WERI-Rb-1 (cell line): ENCODE measurements around the gene PPFIBP2.

ENCODE experiments used
- DNase-seq: peaks from one replicate; pipeline ENCODE4 v3.0.0-alpha.2; 2020
- H3K27ac ChIP-seq: fragments of 250-450 bp; sonication (Bioruptor Pico); 2 replicates; pipeline ENCODE4 v1.5.1; 2020; ENCODE audit warnings: mild to moderate bottlenecking, moderate library complexity
- H3K27me3 ChIP-seq: fragments of 250-450 bp; sonication (Bioruptor Pico); 2 replicates; pipeline ENCODE4 v1.5.1; 2021; ENCODE audit warnings: mild to moderate bottlenecking, low read depth, moderate library complexity; ENCODE audit not compliant: insufficient read depth, severe bottlenecking
- H3K36me3 ChIP-seq: fragments of 250-450 bp; sonication (Bioruptor Pico); 2 replicates; pipeline ENCODE4 v1.5.1; 2020; ENCODE audit warnings: mild to moderate bottlenecking, moderate library complexity
- H3K4me3 ChIP-seq: 2 replicates; pipeline ENCODE4 v1.5.1; 2011; ENCODE audit warnings: low read depth, mild to moderate bottlenecking, control low read depth, low read length
- H3K9me3 ChIP-seq: fragments of 250-450 bp; sonication (Bioruptor Pico); 2 replicates; pipeline ENCODE4 v1.5.1; 2021; ENCODE audit warnings: mild to moderate bottlenecking, moderate library complexity; ENCODE audit not compliant: severe bottlenecking
- TF ChIP-seq, protein P1 (sequence below): IDR thresholded peaks from 2 replicates; pipeline ENCODE4 v1.5.1; 2011; ENCODE audit warnings: low read depth, mild to moderate bottlenecking, control low read depth, inconsistent platforms, low read length

Gene PPFIBP2

GRCh38 chr11:7523416-7524210 is 9.8 kb downstream of the PPFIBP2 start:
- Histone ChIP-seq H3K36me3 (no peaks in the 10 kb centered on the region; the same call in 1 of the 2 replicates), H3K4me3 (no peak overlapping the region), H3K9me3 (no peaks in the 10 kb centered on the region), H3K27me3 (no peaks in the 10 kb centered on the region), H3K27ac (no peak overlapping the region)
- TF ChIP-seq, protein P1, sequence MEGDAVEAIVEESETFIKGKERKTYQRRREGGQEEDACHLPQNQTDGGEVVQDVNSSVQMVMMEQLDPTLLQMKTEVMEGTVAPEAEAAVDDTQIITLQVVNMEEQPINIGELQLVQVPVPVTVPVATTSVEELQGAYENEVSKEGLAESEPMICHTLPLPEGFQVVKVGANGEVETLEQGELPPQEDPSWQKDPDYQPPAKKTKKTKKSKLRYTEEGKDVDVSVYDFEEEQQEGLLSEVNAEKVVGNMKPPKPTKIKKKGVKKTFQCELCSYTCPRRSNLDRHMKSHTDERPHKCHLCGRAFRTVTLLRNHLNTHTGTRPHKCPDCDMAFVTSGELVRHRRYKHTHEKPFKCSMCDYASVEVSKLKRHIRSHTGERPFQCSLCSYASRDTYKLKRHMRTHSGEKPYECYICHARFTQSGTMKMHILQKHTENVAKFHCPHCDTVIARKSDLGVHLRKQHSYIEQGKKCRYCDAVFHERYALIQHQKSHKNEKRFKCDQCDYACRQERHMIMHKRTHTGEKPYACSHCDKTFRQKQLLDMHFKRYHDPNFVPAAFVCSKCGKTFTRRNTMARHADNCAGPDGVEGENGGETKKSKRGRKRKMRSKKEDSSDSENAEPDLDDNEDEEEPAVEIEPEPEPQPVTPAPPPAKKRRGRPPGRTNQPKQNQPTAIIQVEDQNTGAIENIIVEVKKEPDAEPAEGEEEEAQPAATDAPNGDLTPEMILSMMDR = no peak
- DNase-seq = no peak

- Histone ChIP-seq H3K9me3 (no peaks in the 10 kb centered on the region), H3K4me3 (no peak overlapping the region), H3K27ac (no peak overlapping the region), H3K27me3 (no peaks in the 10 kb centered on the region), H3K36me3 (no peaks in the 10 kb centered on the region; the same call in 1 of the 2 replicates)
- DNase-seq = no peak
- TF ChIP-seq, protein P1 = no peak
Measured at GRCh38 chr11:7524462-7525235, 10.8 kb downstream of the PPFIBP2 start.

GRCh38 chr11:7525424-7525823 is 11.6 kb downstream of the PPFIBP2 start:
- Histone ChIP-seq H3K4me3 (no peak overlapping the region), H3K36me3 (no peaks in the 10 kb centered on the region; the same call in 1 of the 2 replicates), H3K27me3 (no peaks in the 10 kb centered on the region), H3K9me3 (no peaks in the 10 kb centered on the region), H3K27ac (no peak overlapping the region)
- no peak for DNase-seq
- TF ChIP-seq, protein P1 = no peak

- Histone ChIP-seq H3K4me3 (no peak overlapping the region), H3K9me3 (no peaks in the 10 kb centered on the region), H3K27me3 (no peaks in the 10 kb centered on the region), H3K36me3 (no peaks in the 10 kb centered on the region), H3K27ac (no peak overlapping the region)
- no peak for DNase-seq
- TF ChIP-seq, protein P1 = no peak
Measured at GRCh38 chr11:7527029-7527428, 13.2 kb downstream of the PPFIBP2 start.

GRCh38 chr11:7528514-7529049 is 14.8 kb downstream of the PPFIBP2 start:
- no peak for DNase-seq
- no peak overlapping the region for H3K27ac ChIP-seq
- no peaks in the 10 kb centered on the region for H3K9me3 ChIP-seq
- no peak overlapping the region for H3K4me3 ChIP-seq
- no peaks in the 10 kb centered on the region for H3K36me3 ChIP-seq
- H3K27me3 ChIP-seq = no peaks in the 10 kb centered on the region
- TF ChIP-seq, protein P1 = no peak
